GM21619 (cell line): ENCODE data around the gene SOWAHA.

Source experiments
- ATAC-seq: cut with Tn5 transposase; IDR thresholded peaks from one replicate; pipeline ENCODE4 v1.9.1; 2021; ENCODE audit not compliant: unreplicated experiment

SOWAHA gene

GRCh38 chr5:132812781-132813598, at the start of gene SOWAHA:
Gene SOWAHA (plus strand): TSS chr5:132813302. CDS start chr5:132813622, 320 bp downstream.
- no peak for ATAC-seq

GRCh38 chr5:132764051-132764450, 49.1 kb upstream of the SOWAHA start:
- ATAC-seq = no peak

- ATAC-seq = no peak
These were observed 48.3 kb upstream of the SOWAHA start for GRCh38 chr5:132764671-132765238.

GRCh38 chr5:132765311-132766019, 47.6 kb upstream of the SOWAHA start:
- no peak for ATAC-seq

- no peak for ATAC-seq
These were observed 46.9 kb upstream of the SOWAHA start for GRCh38 chr5:132766020-132766805.

GRCh38 chr5:132766806-132767055, 46.4 kb upstream of the SOWAHA start:
- no peak for ATAC-seq

- no peak for ATAC-seq
These were observed 46.0 kb upstream of the SOWAHA start for GRCh38 chr5:132767150-132767549.

- no peak for ATAC-seq
These were observed 44.6 kb upstream of the SOWAHA start for GRCh38 chr5:132768485-132768868.

GRCh38 chr5:132770476-132771159, 42.5 kb upstream of the SOWAHA start:
- ATAC-seq = no peak

GRCh38 chr5:132771503-132771998, 41.6 kb upstream of the SOWAHA start:
- no peak for ATAC-seq

GRCh38 chr5:132772291-132773070, 40.6 kb upstream of the SOWAHA start:
- no peak for ATAC-seq

- ATAC-seq = no peak
These were observed 40.0 kb upstream of the SOWAHA start for GRCh38 chr5:132773114-132773513.

GRCh38 chr5:132773601-132774355, 39.3 kb upstream of the SOWAHA start:
- no peak for ATAC-seq

GRCh38 chr5:132774406-132774805, 38.7 kb upstream of the SOWAHA start:
- no peak for ATAC-seq

GRCh38 chr5:132774896-132775295, 38.2 kb upstream of the SOWAHA start:
- no peak for ATAC-seq

GRCh38 chr5:132775476-132775961, 37.6 kb upstream of the SOWAHA start:
- ATAC-seq = no peak

GRCh38 chr5:132776131-132776937, 36.8 kb upstream of the SOWAHA start:
- ATAC-seq = peak; percentile 12

- no peak for ATAC-seq
These were observed 36.2 kb upstream of the SOWAHA start for GRCh38 chr5:132776938-132777208.
